ENCODE data around the gene CLSTN2.

CLSTN2 gene

GRCh38 chr3:139987908-139988307 lies 52.9 kb downstream of the CLSTN2 start:
- no peak overlapping the region for H3K4me3 ChIP-seq (ENCODE audit: low read depth, low read length)
- no peak overlapping the region for H4K91ac ChIP-seq (ENCODE audit: low read depth, low read length)
- H3K27ac ChIP-seq (ENCODE audit: low read depth, low read length): no peak overlapping the region
- no peak overlapping the region for H2AFZ ChIP-seq (ENCODE audit: insufficient read depth, low read length, poor library complexity)
- no peak overlapping the region for H4K8ac ChIP-seq (ENCODE audit: low read depth, low read length)
- H3K4me1 ChIP-seq (ENCODE audit: control insufficient read depth in 1 of 2, insufficient read depth in 2 of 2, low read length in 2 of 2): no peaks in the 10 kb centered on the region
- no peak overlapping the region for H3K4ac ChIP-seq (ENCODE audit: low read depth, low read length)
- no peak overlapping the region for H2BK5ac ChIP-seq (ENCODE audit: low read depth, low read length, poor library complexity)
- H4K12ac ChIP-seq (ENCODE audit: low read depth, low read length): no peak overlapping the region
- H2AK5ac ChIP-seq (ENCODE audit: low read length): no peak overlapping the region
- no peaks in the 10 kb centered on the region for H3K79me2 ChIP-seq (ENCODE audit: control insufficient read depth, insufficient read depth, low read length, poor library complexity)
- no peak overlapping the region for H3K4me2 ChIP-seq (ENCODE audit: low read length)
- H3K79me1 ChIP-seq (ENCODE audit: low read length): no peaks in the 10 kb centered on the region
- H3K18ac ChIP-seq (ENCODE audit: low read length): no peak overlapping the region
- no peak overlapping the region for H2BK120ac ChIP-seq (ENCODE audit: insufficient read depth, low read length, poor library complexity)
- no peaks in the 10 kb centered on the region for H3K27me3 ChIP-seq (ENCODE audit: insufficient read depth, low read length)
- no CpG with 5 or more reads among the region's 3 CpGs for WGBS (ENCODE audit: extremely low coverage, insufficient coverage, insufficient read length)
- H3K36me3 ChIP-seq (ENCODE audit: control insufficient read depth in 1 of 2, insufficient read depth in 2 of 2, low read length in 2 of 2): no peaks in the 10 kb centered on the region
- no peak overlapping the region for H3K9ac ChIP-seq (ENCODE audit: low read length)
- H3K23ac ChIP-seq (ENCODE audit: low read length): no peak overlapping the region
- no peak overlapping the region for H2BK12ac ChIP-seq (ENCODE audit: low read length)
- H3K9me3 ChIP-seq (ENCODE audit: insufficient read depth, low read depth, low read length): no peaks in the 10 kb centered on the region
- H3K14ac ChIP-seq (ENCODE audit: low read length): no peak overlapping the region
- no peak for DNase-seq

GRCh38 chr3:139988472-139989156 lies 53.6 kb downstream of the CLSTN2 start:
- H2BK120ac ChIP-seq (ENCODE audit: insufficient read depth, low read length, poor library complexity): no peak overlapping the region
- no peaks in the 10 kb centered on the region for H3K79me1 ChIP-seq (ENCODE audit: low read length)
- H3K36me3 ChIP-seq (ENCODE audit: control insufficient read depth in 1 of 2, insufficient read depth in 2 of 2, low read length in 2 of 2): no peaks in the 10 kb centered on the region
- no peak overlapping the region for H3K4me2 ChIP-seq (ENCODE audit: low read length)
- H2BK5ac ChIP-seq (ENCODE audit: low read depth, low read length, poor library complexity): no peak overlapping the region
- H3K9me3 ChIP-seq (ENCODE audit: insufficient read depth, low read depth, low read length): no peaks in the 10 kb centered on the region
- H4K12ac ChIP-seq (ENCODE audit: low read depth, low read length): no peak overlapping the region
- no peak overlapping the region for H3K27ac ChIP-seq (ENCODE audit: low read depth, low read length)
- no peak overlapping the region for H4K91ac ChIP-seq (ENCODE audit: low read depth, low read length)
- H4K8ac ChIP-seq (ENCODE audit: low read depth, low read length): no peak overlapping the region
- H3K9ac ChIP-seq (ENCODE audit: low read length): no peak overlapping the region
- H3K14ac ChIP-seq (ENCODE audit: low read length): no peak overlapping the region
- no peak overlapping the region for H2AK5ac ChIP-seq (ENCODE audit: low read length)
- no peak overlapping the region for H2BK12ac ChIP-seq (ENCODE audit: low read length)
- H3K18ac ChIP-seq (ENCODE audit: low read length): no peak overlapping the region
- H3K79me2 ChIP-seq (ENCODE audit: control insufficient read depth, insufficient read depth, low read length, poor library complexity): no peaks in the 10 kb centered on the region
- no peaks in the 10 kb centered on the region for H3K4me1 ChIP-seq (ENCODE audit: control insufficient read depth in 1 of 2, insufficient read depth in 2 of 2, low read length in 2 of 2)
- no CpG with 5 or more reads among the region's 3 CpGs for WGBS (ENCODE audit: extremely low coverage, insufficient coverage, insufficient read length)
- no peak for DNase-seq
- no peaks in the 10 kb centered on the region for H3K27me3 ChIP-seq (ENCODE audit: insufficient read depth, low read length)
- H3K4ac ChIP-seq (ENCODE audit: low read depth, low read length): no peak overlapping the region
- no peak overlapping the region for H2AFZ ChIP-seq (ENCODE audit: insufficient read depth, low read length, poor library complexity)
- no peak overlapping the region for H3K23ac ChIP-seq (ENCODE audit: low read length)
- no peak overlapping the region for H3K4me3 ChIP-seq (ENCODE audit: low read depth, low read length)

GRCh38 chr3:139994891-139995290 lies 59.9 kb downstream of the CLSTN2 start:
- no peak overlapping the region for H3K9ac ChIP-seq (ENCODE audit: low read length)
- no peak overlapping the region for H4K12ac ChIP-seq (ENCODE audit: low read depth, low read length)
- H2AK5ac ChIP-seq (ENCODE audit: low read length): no peak overlapping the region
- no peak overlapping the region for H2AFZ ChIP-seq (ENCODE audit: insufficient read depth, low read length, poor library complexity)
- no peak overlapping the region for H3K27ac ChIP-seq (ENCODE audit: low read depth, low read length)
- WGBS (ENCODE audit: extremely low coverage, insufficient coverage, insufficient read length): no CpG with 5 or more reads among the region's 3 CpGs
- H3K9me3 ChIP-seq (ENCODE audit: insufficient read depth, low read depth, low read length): no peaks in the 10 kb centered on the region
- H3K27me3 ChIP-seq (ENCODE audit: insufficient read depth, low read length): no peaks in the 10 kb centered on the region
- H3K79me1 ChIP-seq (ENCODE audit: low read length): no peaks in the 10 kb centered on the region
- no peak overlapping the region for H3K4me2 ChIP-seq (ENCODE audit: low read length)
- H4K8ac ChIP-seq (ENCODE audit: low read depth, low read length): no peak overlapping the region
- DNase-seq: no peak
- no peak overlapping the region for H3K4me3 ChIP-seq (ENCODE audit: low read depth, low read length)
- H3K4me1 ChIP-seq (ENCODE audit: control insufficient read depth in 1 of 2, insufficient read depth in 2 of 2, low read length in 2 of 2): no peaks in the 10 kb centered on the region
- no peak overlapping the region for H2BK12ac ChIP-seq (ENCODE audit: low read length)
- no peak overlapping the region for H3K4ac ChIP-seq (ENCODE audit: low read depth, low read length)
- no peak overlapping the region for H2BK120ac ChIP-seq (ENCODE audit: insufficient read depth, low read length, poor library complexity)
- H3K79me2 ChIP-seq (ENCODE audit: control insufficient read depth, insufficient read depth, low read length, poor library complexity): no peaks in the 10 kb centered on the region
- H2BK5ac ChIP-seq (ENCODE audit: low read depth, low read length, poor library complexity): no peak overlapping the region
- H3K18ac ChIP-seq (ENCODE audit: low read length): no peak overlapping the region
- H3K14ac ChIP-seq (ENCODE audit: low read length): no peak overlapping the region
- no peak overlapping the region for H3K23ac ChIP-seq (ENCODE audit: low read length)
- H4K91ac ChIP-seq (ENCODE audit: low read depth, low read length): no peak overlapping the region
- H3K36me3 ChIP-seq (ENCODE audit: control insufficient read depth in 1 of 2, insufficient read depth in 2 of 2, low read length in 2 of 2): no peaks in the 10 kb centered on the region

- H3K9me3 ChIP-seq (ENCODE audit: insufficient read depth, low read depth, low read length): no peaks in the 10 kb centered on the region
- no peak overlapping the region for H3K4me3 ChIP-seq (ENCODE audit: low read depth, low read length)
- H3K27me3 ChIP-seq (ENCODE audit: insufficient read depth, low read length): no peaks in the 10 kb centered on the region
- H2AFZ ChIP-seq (ENCODE audit: insufficient read depth, low read length, poor library complexity): no peak overlapping the region
- H2AK5ac ChIP-seq (ENCODE audit: low read length): no peak overlapping the region
- no peaks in the 10 kb centered on the region for H3K4me1 ChIP-seq (ENCODE audit: control insufficient read depth in 1 of 2, insufficient read depth in 2 of 2, low read length in 2 of 2)
- no peaks in the 10 kb centered on the region for H3K36me3 ChIP-seq (ENCODE audit: control insufficient read depth in 1 of 2, insufficient read depth in 2 of 2, low read length in 2 of 2)
- no peak overlapping the region for H2BK5ac ChIP-seq (ENCODE audit: low read depth, low read length, poor library complexity)
- H3K27ac ChIP-seq (ENCODE audit: low read depth, low read length): no peak overlapping the region
- H3K18ac ChIP-seq (ENCODE audit: low read length): no peak overlapping the region
- no peak overlapping the region for H2BK12ac ChIP-seq (ENCODE audit: low read length)
- no peak overlapping the region for H3K4ac ChIP-seq (ENCODE audit: low read depth, low read length)
- H3K79me2 ChIP-seq (ENCODE audit: control insufficient read depth, insufficient read depth, low read length, poor library complexity): no peaks in the 10 kb centered on the region
- H2BK120ac ChIP-seq (ENCODE audit: insufficient read depth, low read length, poor library complexity): no peak overlapping the region
- H4K91ac ChIP-seq (ENCODE audit: low read depth, low read length): no peak overlapping the region
- H3K79me1 ChIP-seq (ENCODE audit: low read length): no peaks in the 10 kb centered on the region
- no peak overlapping the region for H3K23ac ChIP-seq (ENCODE audit: low read length)
- no peak overlapping the region for H3K4me2 ChIP-seq (ENCODE audit: low read length)
- H4K12ac ChIP-seq (ENCODE audit: low read depth, low read length): no peak overlapping the region
- H4K8ac ChIP-seq (ENCODE audit: low read depth, low read length): no peak overlapping the region
- no peak for DNase-seq
- no peak overlapping the region for H3K9ac ChIP-seq (ENCODE audit: low read length)
- no peak overlapping the region for H3K14ac ChIP-seq (ENCODE audit: low read length)
Measured at GRCh38 chr3:140004271-140004670, 69.3 kb downstream of the CLSTN2 start.
